ENCODE data around the gene PYGO2. TPM values are rescaled to one million over a fixed set of nuclear protein-coding genes. Genes with fewer than 3 reads are reported as not detected.

The PYGO2 gene
- total RNA-seq, 2 donors from 2014 or later = 44.1 to 44.6 TPM

DNA sequence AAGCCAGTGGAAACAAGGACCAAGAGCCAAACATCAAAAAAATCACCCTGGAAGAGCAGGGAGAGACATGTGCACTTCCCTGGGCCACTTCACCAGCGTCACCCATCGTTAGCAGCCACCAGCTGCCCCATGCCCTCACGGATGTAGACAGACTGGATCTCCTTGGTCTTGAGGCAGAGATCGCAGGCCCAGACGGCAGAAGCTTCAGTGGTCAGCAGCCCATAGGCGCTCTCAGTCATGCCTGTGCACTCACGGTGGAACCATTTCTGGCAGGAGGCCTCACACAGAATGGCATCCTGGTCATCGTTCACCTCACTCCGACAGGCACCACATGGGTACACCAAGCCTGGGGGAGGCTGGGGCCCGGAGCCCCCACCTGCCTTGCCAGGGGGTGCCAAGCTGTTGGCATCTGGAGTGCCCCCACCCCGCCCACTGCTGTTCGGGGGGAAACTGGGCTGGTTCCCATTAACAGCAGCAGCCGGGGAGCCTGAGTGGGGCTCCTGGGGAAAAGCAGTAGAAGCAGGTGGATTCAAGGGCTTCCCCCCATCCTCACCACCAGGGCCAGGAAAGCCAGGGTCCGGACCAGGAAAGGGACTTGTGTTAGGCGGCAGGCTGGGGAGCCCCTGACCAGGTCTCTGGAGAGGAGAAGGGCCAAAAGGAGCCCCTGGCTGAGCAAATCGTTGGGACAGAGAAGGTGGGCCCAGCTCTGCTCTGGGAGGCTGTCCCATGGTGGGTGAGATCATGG lies 2.7 kb downstream of the PYGO2 start:
- 86% methylated on average over 15 of the region's 16 CpGs for WGBS
- no peak overlapping the region for H3K27ac ChIP-seq
- intact Hi-C loops (cut with DNase I) = no loop called here

GRCh38 chr1:154958036-154958435 lies 3.5 kb downstream of the PYGO2 start:
- no peak overlapping the region for H3K4me3 ChIP-seq
- H3K9me3 ChIP-seq = no peaks in the 10 kb centered on the region
- intact Hi-C loops (cut with DNase I) = no loop called here
- no peaks in the 10 kb centered on the region for H3K27me3 ChIP-seq (replicated peaks; ENCODE audit: insufficient read depth)
- H3K4me1 ChIP-seq (replicated peaks) = peaks cover 31% of the 10 kb centered on the region
- H3K27ac ChIP-seq = no peak overlapping the region
- no peaks in the 10 kb centered on the region for H3K36me3 ChIP-seq
- 70% methylated on average over 2 of the region's 2 CpGs for WGBS
- TF ChIP-seq POLR2AphosphoS5 (IDR thresholded peaks at IDR 0.05) = no peak
- TF ChIP-seq CTCF (IDR thresholded peaks at IDR 0.05) = no peak
- TF ChIP-seq POLR2A (IDR thresholded peaks at IDR 0.05) = no peak
- no peak for DNase-seq (ENCODE audit: low spot score)

More for the DNA sequence above, 2.7 kb downstream of the PYGO2 start:
- no peaks in the 10 kb centered on the region for H3K27me3 ChIP-seq (replicated peaks; ENCODE audit: insufficient read depth)
- H3K4me1 ChIP-seq (replicated peaks) = peaks cover 26% of the 10 kb centered on the region
- TF ChIP-seq POLR2AphosphoS5 (IDR thresholded peaks at IDR 0.05) = no peak
- TF ChIP-seq CTCF (IDR thresholded peaks at IDR 0.05) = no peak
- TF ChIP-seq POLR2A (IDR thresholded peaks at IDR 0.05) = no peak
- H3K36me3 ChIP-seq = no peaks in the 10 kb centered on the region
- no peaks in the 10 kb centered on the region for H3K9me3 ChIP-seq
- H3K4me3 ChIP-seq = no peak overlapping the region
- no peak for DNase-seq (ENCODE audit: low spot score)

DNA sequence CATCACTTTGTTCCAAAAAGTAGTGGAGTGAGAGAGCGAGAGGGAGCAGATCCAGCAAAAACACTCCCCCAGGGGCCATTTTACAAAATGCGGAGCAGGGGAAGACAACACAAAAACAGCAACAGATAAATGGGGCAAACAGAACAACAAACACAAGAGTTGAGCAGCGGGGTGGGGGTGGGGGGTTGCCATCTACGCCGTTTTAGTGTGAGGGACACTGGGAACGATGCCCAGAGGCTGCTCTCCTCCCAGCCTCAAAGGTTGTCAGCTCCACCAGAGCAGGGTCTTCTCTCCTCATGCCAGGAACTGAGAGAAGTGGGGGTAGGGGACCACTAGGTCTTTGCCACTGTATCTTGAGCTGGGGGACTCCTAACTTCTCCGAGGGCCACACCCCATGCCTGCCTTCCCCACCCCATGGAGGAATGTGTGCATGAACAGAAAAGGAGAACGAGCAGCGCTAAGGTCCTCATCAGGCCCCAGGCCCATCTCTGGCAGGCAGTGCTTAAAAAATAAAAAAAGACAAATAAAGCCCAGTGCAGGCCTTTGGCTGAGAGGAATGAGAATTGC lies 4.4 kb downstream of the PYGO2 start:
- H3K9me3 ChIP-seq = no peaks in the 10 kb centered on the region
- H3K27me3 ChIP-seq (replicated peaks; ENCODE audit: insufficient read depth) = no peaks in the 10 kb centered on the region
- H3K27ac ChIP-seq = peak overlapping the region; percentile 1 to 76
- no peak overlapping the region for H3K4me3 ChIP-seq
- no peak for TF ChIP-seq POLR2AphosphoS5 (IDR thresholded peaks at IDR 0.05)
- no peak for TF ChIP-seq CTCF (IDR thresholded peaks at IDR 0.05)
- TF ChIP-seq POLR2A (IDR thresholded peaks at IDR 0.05) = no peak
- intact Hi-C loops (cut with DNase I) = no loop called here
- peaks cover 22% of the 10 kb centered on the region for H3K4me1 ChIP-seq (replicated peaks)
- H3K36me3 ChIP-seq = no peaks in the 10 kb centered on the region
- DNase-seq (ENCODE audit: low spot score) = no peak
- 43% methylated on average over 9 of the region's 9 CpGs for WGBS

DNA sequence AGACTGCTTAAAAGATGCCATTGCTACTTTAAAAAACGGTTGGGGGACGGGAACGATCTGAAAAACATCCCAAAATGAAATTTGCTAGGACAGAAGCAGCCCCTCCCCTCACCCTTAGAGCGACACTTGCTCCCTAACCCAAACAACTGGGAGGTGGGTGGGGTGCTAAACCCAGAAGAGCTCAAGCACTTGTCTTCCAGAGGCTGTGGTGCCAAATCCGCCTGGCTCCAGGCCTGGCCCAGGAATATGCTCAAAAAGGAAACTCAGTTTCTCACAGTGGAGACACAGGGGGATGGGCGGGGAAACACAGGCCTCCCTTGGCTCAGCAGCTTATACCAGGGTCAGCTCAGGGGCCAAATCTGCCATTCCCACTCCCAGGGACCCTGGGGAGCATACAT lies 5.0 kb downstream of the PYGO2 start:
- no peaks in the 10 kb centered on the region for H3K9me3 ChIP-seq
- intact Hi-C loops (cut with DNase I) = no loop called here
- H3K4me1 ChIP-seq (replicated peaks) = peaks cover 20% of the 10 kb centered on the region
- H3K4me3 ChIP-seq = peak overlapping the region; percentile 46
- no peak for DNase-seq (ENCODE audit: low spot score)
- 19% methylated on average over 6 of the region's 6 CpGs for WGBS
- H3K27me3 ChIP-seq (replicated peaks; ENCODE audit: insufficient read depth) = no peaks in the 10 kb centered on the region
- peak; percentile 5 for TF ChIP-seq POLR2A (IDR thresholded peaks at IDR 0.05)
- no peak for TF ChIP-seq POLR2AphosphoS5 (IDR thresholded peaks at IDR 0.05)
- H3K27ac ChIP-seq = peak overlapping the region; percentile 76 to 79
- H3K36me3 ChIP-seq = no peaks in the 10 kb centered on the region

- Histone ChIP-seq H3K36me3 (no peaks in the 10 kb centered on the region), H3K9me3 (no peaks in the 10 kb centered on the region), H3K27ac (peak within 1 kb of the TSS; percentile 76 to 79), H3K4me3 (peak within 1 kb of the TSS; percentile 46), H3K27me3 (replicated peaks; ENCODE audit: insufficient read depth) (no peaks in the 10 kb centered on the region), H3K4me1 (replicated peaks) (peaks cover 20% of the 10 kb centered on the region)
- DNase-seq (ENCODE audit: low spot score) = peak; percentile 89
- intact Hi-C loops (cut with DNase I) = no loop called here
- 0% methylated on average over 18 of the region's 18 CpGs for WGBS
- TF ChIP-seq POLR2AphosphoS5 (IDR thresholded peaks at IDR 0.05) (peak; percentile 95), POLR2A (IDR thresholded peaks at IDR 0.05) (peak; percentile 66), CTCF (IDR thresholded peaks at IDR 0.05) (peak in 1 of 4 experiments; percentile 33)
Observed at GRCh38 chr1:154955718-154956543, 5.7 kb downstream of the PYGO2 start, which contains the start of gene PBXIP1. TSS of gene PBXIP1 (minus strand) at chr1:154956099. CDS start at chr1:154953721, 2,378 bp downstream.

All from prostate gland (tissue), 2 donors.